RWPE2 (cell line): ENCODE results near the gene SIRT2.

ENCODE experiments used
- ATAC-seq: fragments of 200-7000 bp; cut with Tn5 transposase; 3 replicates; pipeline ENCODE4 v1.9.1; 2021; ENCODE audit warnings: low read depth
- DNase-seq: peaks from one replicate; pipeline ENCODE4 v3.0.0-alpha.2; 2020; ENCODE audit warnings: low spot score
- H3K27ac ChIP-seq: fragments of 450-650 bp; 2 replicates; pipeline ENCODE4 v1.5.1; 2017; ENCODE audit warnings: mild to moderate bottlenecking; ENCODE audit not compliant: poor library complexity, severe bottlenecking
- H3K27me3 ChIP-seq: fragments of 250-450 bp; sonication (Bioruptor Pico); 2 replicates; pipeline ENCODE4 v1.5.1; 2021; ENCODE audit warnings: mild to moderate bottlenecking, moderate library complexity; ENCODE audit not compliant: insufficient read depth, poor library complexity, severe bottlenecking
- H3K36me3 ChIP-seq: fragments of 250-450 bp; sonication (Bioruptor Pico); 2 replicates; pipeline ENCODE4 v1.5.1; 2020; ENCODE audit warnings: low read depth, mild to moderate bottlenecking, moderate library complexity
- H3K4me1 ChIP-seq: fragments of 250-450 bp; sonication (Bioruptor Pico); 2 replicates; pipeline ENCODE4 v1.5.1; 2021; ENCODE audit warnings: mild to moderate bottlenecking, moderate library complexity; ENCODE audit not compliant: insufficient read depth, poor library complexity, severe bottlenecking
- H3K4me3 ChIP-seq: fragments of 250-450 bp; sonication (Bioruptor Pico); 2 replicates; pipeline ENCODE4 v1.5.1; 2021; ENCODE audit warnings: mild to moderate bottlenecking, moderate library complexity; ENCODE audit not compliant: severe bottlenecking
- H3K9me3 ChIP-seq: fragments of 250-450 bp; sonication (Bioruptor Pico); 2 replicates; pipeline ENCODE4 v1.5.1; 2021; ENCODE audit warnings: mild to moderate bottlenecking, moderate library complexity; ENCODE audit not compliant: severe bottlenecking
- TF ChIP-seq, protein P1 (sequence below): fragments of 450-650 bp; IDR thresholded peaks from one replicate; pipeline ENCODE4 v1.5.1; 2017; ENCODE audit warnings: mild to moderate bottlenecking, moderate library complexity; ENCODE audit not compliant: poor library complexity, severe bottlenecking

The SIRT2 gene

DNA sequence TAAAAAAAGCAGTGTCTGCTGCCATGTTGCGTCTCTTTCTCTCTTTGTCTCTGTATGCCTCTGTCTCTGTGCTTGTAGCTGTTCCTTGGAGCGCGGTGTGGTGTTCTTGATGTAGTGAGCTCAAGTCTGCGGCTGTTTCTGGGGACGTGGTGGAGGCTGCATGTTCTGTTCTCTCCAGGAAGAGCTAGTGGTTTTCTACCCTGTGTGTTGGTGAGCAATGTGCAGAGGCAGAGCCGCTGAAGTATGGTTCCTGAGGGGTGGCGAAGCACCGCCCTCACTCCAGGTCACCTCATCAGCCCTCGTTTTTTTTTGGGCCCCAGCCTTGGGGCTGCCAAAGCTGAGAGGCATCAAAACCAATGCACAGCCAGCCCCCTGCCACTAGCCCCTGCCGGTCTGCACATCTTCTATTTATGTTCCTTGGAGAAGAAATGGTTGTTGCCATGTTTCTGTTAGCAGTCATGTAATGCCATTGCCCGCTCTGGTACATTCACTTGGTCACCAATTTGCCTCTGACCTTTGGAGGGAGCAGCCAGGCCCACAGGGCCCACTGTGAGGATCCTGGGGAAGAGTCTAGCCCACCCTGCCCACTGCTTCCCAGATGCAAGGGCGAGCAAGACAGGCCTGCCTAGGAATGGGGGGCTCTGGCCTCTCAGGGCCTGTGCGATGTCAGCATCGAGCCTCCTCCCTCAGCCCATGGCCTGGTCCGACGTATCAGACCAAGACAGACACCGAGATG lies 56.8 kb downstream of the SIRT2 start:
- no peak overlapping the region for H3K27ac ChIP-seq
- ATAC-seq: no peak

GRCh38 chr19:38841787-38842438 lies 57.5 kb downstream of the SIRT2 start:
- no peak overlapping the region for H3K4me3 ChIP-seq
- no peak for ATAC-seq
- H3K4me1 ChIP-seq: peaks cover 36% of the 10 kb centered on the region
- H3K9me3 ChIP-seq: no peaks in the 10 kb centered on the region
- no peaks in the 10 kb centered on the region for H3K27me3 ChIP-seq
- TF ChIP-seq, protein P1, sequence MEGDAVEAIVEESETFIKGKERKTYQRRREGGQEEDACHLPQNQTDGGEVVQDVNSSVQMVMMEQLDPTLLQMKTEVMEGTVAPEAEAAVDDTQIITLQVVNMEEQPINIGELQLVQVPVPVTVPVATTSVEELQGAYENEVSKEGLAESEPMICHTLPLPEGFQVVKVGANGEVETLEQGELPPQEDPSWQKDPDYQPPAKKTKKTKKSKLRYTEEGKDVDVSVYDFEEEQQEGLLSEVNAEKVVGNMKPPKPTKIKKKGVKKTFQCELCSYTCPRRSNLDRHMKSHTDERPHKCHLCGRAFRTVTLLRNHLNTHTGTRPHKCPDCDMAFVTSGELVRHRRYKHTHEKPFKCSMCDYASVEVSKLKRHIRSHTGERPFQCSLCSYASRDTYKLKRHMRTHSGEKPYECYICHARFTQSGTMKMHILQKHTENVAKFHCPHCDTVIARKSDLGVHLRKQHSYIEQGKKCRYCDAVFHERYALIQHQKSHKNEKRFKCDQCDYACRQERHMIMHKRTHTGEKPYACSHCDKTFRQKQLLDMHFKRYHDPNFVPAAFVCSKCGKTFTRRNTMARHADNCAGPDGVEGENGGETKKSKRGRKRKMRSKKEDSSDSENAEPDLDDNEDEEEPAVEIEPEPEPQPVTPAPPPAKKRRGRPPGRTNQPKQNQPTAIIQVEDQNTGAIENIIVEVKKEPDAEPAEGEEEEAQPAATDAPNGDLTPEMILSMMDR: no peak
- peaks cover 97% of the 10 kb centered on the region for H3K36me3 ChIP-seq
- H3K27ac ChIP-seq: peak overlapping the region; percentile 82
- no peak for DNase-seq

More for the DNA sequence above, 56.8 kb downstream of the SIRT2 start:
- TF ChIP-seq, protein P1: no peak
- Histone ChIP-seq H3K4me3 (no peak overlapping the region), H3K4me1 (peaks cover 29% of the 10 kb centered on the region), H3K9me3 (no peaks in the 10 kb centered on the region), H3K27me3 (no peaks in the 10 kb centered on the region), H3K36me3 (peaks cover 97% of the 10 kb centered on the region)
- DNase-seq: no peak

- Histone ChIP-seq H3K27me3 (no peaks in the 10 kb centered on the region), H3K4me1 (peaks cover 39% of the 10 kb centered on the region), H3K4me3 (no peak overlapping the region), H3K27ac (peak overlapping the region; percentile 82), H3K9me3 (no peaks in the 10 kb centered on the region), H3K36me3 (peaks cover 95% of the 10 kb centered on the region)
- TF ChIP-seq, protein P1: no peak
- ATAC-seq (no peak), DNase-seq (no peak)
These were observed 58.1 kb downstream of the SIRT2 start for GRCh38 chr19:38841180-38841766.

DNA sequence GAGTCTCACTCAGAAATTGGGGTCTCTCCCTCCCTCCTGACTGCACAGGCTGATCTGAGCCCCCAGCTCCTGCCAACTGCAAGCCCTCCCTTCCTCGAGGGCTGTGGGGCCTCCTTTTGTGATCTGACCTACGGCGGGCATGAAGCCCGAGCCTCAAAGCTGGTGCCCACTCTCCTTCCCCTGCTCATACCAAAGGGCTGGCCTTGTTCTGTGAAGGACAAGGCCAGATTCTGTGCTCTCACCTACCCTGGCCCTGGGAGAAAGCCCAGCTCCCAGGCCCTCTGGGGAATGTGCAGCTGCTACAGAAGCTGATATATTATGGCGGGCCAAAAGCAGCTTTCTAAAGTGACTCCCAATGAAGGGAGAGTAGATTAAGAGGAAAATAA lies 58.8 kb downstream of the SIRT2 start:
- peak overlapping the region; percentile 82 for H3K27ac ChIP-seq
- H3K4me3 ChIP-seq: no peak overlapping the region
- H3K9me3 ChIP-seq: no peaks in the 10 kb centered on the region
- H3K36me3 ChIP-seq: peaks cover 94% of the 10 kb centered on the region
- no peaks in the 10 kb centered on the region for H3K27me3 ChIP-seq
- TF ChIP-seq, protein P1: no peak
- ATAC-seq (no peak), DNase-seq (no peak)
- peaks cover 45% of the 10 kb centered on the region for H3K4me1 ChIP-seq
